GM10266 (cell line): ENCODE results near the gene PKP3.

ENCODE experiments used
- DNase-seq: peaks from one replicate; pipeline ENCODE4 v3.0.0; 2012; ENCODE audit errors: extremely low spot score
- CTCF ChIP-seq: IDR thresholded peaks from 2 replicates; pipeline ENCODE4 v1.5.1; 2012; ENCODE audit warnings: mild to moderate bottlenecking, low read depth; ENCODE audit not compliant: control insufficient read depth, insufficient read depth; ENCODE audit errors: missing control alignments

Gene PKP3

GRCh38 chr11:440065-441042 lies 46.3 kb downstream of the PKP3 start:
- DNase-seq, result no peak

GRCh38 chr11:441043-441417 lies 47.0 kb downstream of the PKP3 start:
- no peak for TF ChIP-seq CTCF
- DNase-seq, result no peak

More at GRCh38 chr11:440065-441042, 46.3 kb downstream of the PKP3 start:
- peak; percentile 8 for TF ChIP-seq CTCF

- DNase-seq, result peak; percentile 92
- TF ChIP-seq CTCF, result no peak
Measured at GRCh38 chr11:441418-442274, 47.6 kb downstream of the PKP3 start, which contains the start of gene ANO9. Gene ANO9, minus strand, starts transcription at chr11:442011. Its CDS starts 85 bp downstream, at chr11:441926.

GRCh38 chr11:442611-443081 lies 48.6 kb downstream of the PKP3 start:
- no peak for DNase-seq
- TF ChIP-seq CTCF, result no peak

GRCh38 chr11:443542-444199 lies 49.7 kb downstream of the PKP3 start:
- DNase-seq, result no peak
- TF ChIP-seq CTCF, result no peak

- no peak for DNase-seq
- TF ChIP-seq CTCF, result no peak
Measured at GRCh38 chr11:444396-445144, 50.6 kb downstream of the PKP3 start.
